Neural cell (in vitro differentiated cells): ENCODE measurements around the gene EPHB4. TPM values are rescaled to one million over a fixed set of nuclear protein-coding genes. Genes with fewer than 3 reads are reported as not detected.

Experiments
- H2AFZ ChIP-seq: fragments of 200-600, 300-800 bp; sonication (generic), shearing (Covaris generic); 2 replicates; pipeline ENCODE4 v1.6.0; 2014; ENCODE audit warnings: low read depth, mild to moderate bottlenecking, antibody characterized with exemption, low read length, moderate library complexity
- H3F3A ChIP-seq: fragments of 200-600 bp; shearing (Covaris generic); 2 replicates; pipeline ENCODE4 v1.6.1; 2016; ENCODE audit warnings: mild to moderate bottlenecking, moderate library complexity, mixed read lengths, antibody characterized with exemption, low read length; ENCODE audit not compliant: insufficient read depth, poor library complexity, severe bottlenecking
- H3K27ac ChIP-seq: fragments of 200-600, 300-800 bp; sonication (generic), shearing (Covaris generic); 2 replicates; pipeline ENCODE4 v1.5.1; 2014; ENCODE audit warnings: mild to moderate bottlenecking, low read length, moderate library complexity
- H3K27me3 ChIP-seq: fragments of 300-800, 200-600 bp; sonication (generic), shearing (Covaris generic); 2 replicates; pipeline ENCODE4 v1.6.0; 2014; ENCODE audit warnings: mild to moderate bottlenecking, low read depth, low read length, moderate library complexity; ENCODE audit not compliant: insufficient read depth
- H3K36me3 ChIP-seq: fragments of 300-800, 200-600 bp; sonication (generic), shearing (Covaris generic); 2 replicates; pipeline ENCODE4 v1.5.1; 2014; ENCODE audit warnings: mild to moderate bottlenecking, antibody characterized with exemption, low read length, moderate library complexity; ENCODE audit not compliant: insufficient read depth
- H3K4me2 ChIP-seq: fragments of 300-800, 200-600 bp; sonication (generic), shearing (Covaris generic); 2 replicates; pipeline ENCODE4 v1.6.0; 2014; ENCODE audit warnings: mild to moderate bottlenecking, low read length
- H3K4me3 ChIP-seq: fragments of 300-800, 200-600 bp; sonication (generic), shearing (Covaris generic); 2 replicates; pipeline ENCODE4 v1.5.1; 2014; ENCODE audit warnings: mild to moderate bottlenecking, low read length, moderate library complexity
- H3K79me2 ChIP-seq: fragments of 200-600 bp; shearing (Covaris generic); replicated peaks from 2 replicates; pipeline ENCODE4 v1.6.0; 2014; ENCODE audit warnings: mild to moderate bottlenecking, low read length, moderate library complexity; ENCODE audit not compliant: insufficient read depth
- H3K9ac ChIP-seq: fragments of 300-800, 200-600 bp; sonication (generic), shearing (Covaris generic); 2 replicates; pipeline ENCODE4 v1.6.1; 2016; ENCODE audit warnings: mild to moderate bottlenecking, low read length, mixed read lengths
- H3K9me2 ChIP-seq: fragments of 200-600 bp; shearing (Covaris generic); 2 replicates; pipeline ENCODE4 v1.6.1; 2016; ENCODE audit warnings: mild to moderate bottlenecking, low read length, mixed read lengths; ENCODE audit not compliant: insufficient read depth
- H3K9me3 ChIP-seq: fragments of 200-600, 300-800 bp; sonication (generic), shearing (Covaris generic); 2 replicates; pipeline ENCODE4 v1.6.1; 2016; ENCODE audit warnings: mild to moderate bottlenecking, mixed run types, low read length, moderate library complexity, mixed read lengths
- H4K20me1 ChIP-seq: fragments of 200-600 bp; shearing (Covaris generic); 2 replicates; pipeline ENCODE4 v1.6.1; 2016; ENCODE audit warnings: mild to moderate bottlenecking, mixed run types; ENCODE audit not compliant: insufficient read depth
- CTCF ChIP-seq: fragments of 450-650 bp; IDR thresholded peaks from 2 replicates; pipeline ENCODE4 v1.5.1; 2014; ENCODE audit warnings: antibody characterized with exemption, mild to moderate bottlenecking, moderate library complexity; ENCODE audit not compliant: poor library complexity, severe bottlenecking
- EP300 ChIP-seq: fragments of 450-650 bp; conservative IDR thresholded peaks from 2 replicates; pipeline ENCODE4 v1.6.1; 2014; ENCODE audit warnings: antibody characterized with exemption, mild to moderate bottlenecking, moderate library complexity; ENCODE audit not compliant: poor library complexity, severe bottlenecking
- EZH2 ChIP-seq: fragments of 200-600, 300-800 bp; shearing (Covaris generic), sonication (generic); IDR thresholded peaks from 2 replicates; pipeline ENCODE4 v1.6.1; 2014; ENCODE audit warnings: antibody characterized with exemption, low read length, borderline replicate concordance, mild to moderate bottlenecking; ENCODE audit not compliant: insufficient read depth, poor library complexity, severe bottlenecking
- MXI1 ChIP-seq: fragments of 450-650 bp; conservative IDR thresholded peaks from 2 replicates; pipeline ENCODE4 v1.6.1; 2014; ENCODE audit warnings: antibody characterized with exemption, mild to moderate bottlenecking; ENCODE audit not compliant: poor library complexity, severe bottlenecking
- POLR2AphosphoS5 ChIP-seq: IDR thresholded peaks from 2 replicates; pipeline ENCODE4 v1.6.1; 2012
- RAD21 ChIP-seq: fragments of 450-650 bp; conservative IDR thresholded peaks from 2 replicates; pipeline ENCODE4 v1.6.1; 2014; ENCODE audit warnings: antibody characterized with exemption, mild to moderate bottlenecking, moderate library complexity
- REST ChIP-seq: IDR thresholded peaks from 2 replicates; pipeline ENCODE4 v1.6.1; 2012; ENCODE audit warnings: borderline replicate concordance
- SMC3 ChIP-seq: fragments of 450-650 bp; conservative IDR thresholded peaks from 2 replicates; pipeline ENCODE4 v1.6.1; 2014; ENCODE audit warnings: antibody characterized with exemption, mild to moderate bottlenecking, moderate library complexity; ENCODE audit not compliant: poor library complexity
- TAF1 ChIP-seq: IDR thresholded peaks from 2 replicates; pipeline ENCODE4 v1.6.1; 2012; ENCODE audit warnings: low read depth
- polyA plus RNA-seq: library from polyadenylated mRNA; depleted of rRNA; stranded (reverse); fragments of >200 nt; gene quantifications from 2 replicates; pipeline ENCODE4 v1.2.3, GENCODE V29; 2014

EPHB4 gene
- polyA plus RNA-seq, 1 donor from 2014 or later: 0.92 TPM

- Histone ChIP-seq H4K20me1 (no peaks in the 10 kb centered on the region), H3K36me3 (no peaks in the 10 kb centered on the region), H2AFZ (no peak overlapping the region), H3K4me2 (no peak overlapping the region), H3K4me3 (no peak overlapping the region), H3K27me3 (peaks cover 27% of the 10 kb centered on the region), H3K9me2 (no peaks in the 10 kb centered on the region), H3K27ac (no peak overlapping the region), H3K79me2 (no peaks in the 10 kb centered on the region), H3F3A (no peaks in the 10 kb centered on the region), H3K9me3 (no peaks in the 10 kb centered on the region), H3K9ac (no peak overlapping the region)
- TF ChIP-seq POLR2AphosphoS5 (no peak), EP300 (no peak), TAF1 (no peak), MXI1 (no peak), SMC3 (no peak), EZH2 (no peak), RAD21 (no peak), CTCF (no peak), REST (no peak)
These were observed 2.1 kb downstream of the EPHB4 start for GRCh38 chr7:100825215-100825671.

- Histone ChIP-seq H3K36me3 (no peaks in the 10 kb centered on the region), H3F3A (no peaks in the 10 kb centered on the region), H3K9me2 (no peaks in the 10 kb centered on the region), H2AFZ (no peak overlapping the region), H3K79me2 (no peaks in the 10 kb centered on the region), H4K20me1 (no peaks in the 10 kb centered on the region), H3K9me3 (no peaks in the 10 kb centered on the region), H3K4me2 (no peak overlapping the region), H3K4me3 (no peak overlapping the region), H3K27ac (no peak overlapping the region), H3K27me3 (peaks cover 27% of the 10 kb centered on the region), H3K9ac (no peak overlapping the region)
- no peak for TF ChIP-seq RAD21
- no peak for TF ChIP-seq SMC3
- TF ChIP-seq CTCF: no peak
- TF ChIP-seq MXI1: no peak
- TF ChIP-seq EZH2: no peak
These were observed 2.7 kb downstream of the EPHB4 start for GRCh38 chr7:100824499-100825214.
